SK-N-DZ (cell line): ENCODE measurements around the gene FGF3.

Source experiments
- DNase-seq: peaks from one replicate; pipeline ENCODE4 v3.0.0-alpha.2; 2015; ENCODE audit warnings: low spot score

Gene FGF3

DNA sequence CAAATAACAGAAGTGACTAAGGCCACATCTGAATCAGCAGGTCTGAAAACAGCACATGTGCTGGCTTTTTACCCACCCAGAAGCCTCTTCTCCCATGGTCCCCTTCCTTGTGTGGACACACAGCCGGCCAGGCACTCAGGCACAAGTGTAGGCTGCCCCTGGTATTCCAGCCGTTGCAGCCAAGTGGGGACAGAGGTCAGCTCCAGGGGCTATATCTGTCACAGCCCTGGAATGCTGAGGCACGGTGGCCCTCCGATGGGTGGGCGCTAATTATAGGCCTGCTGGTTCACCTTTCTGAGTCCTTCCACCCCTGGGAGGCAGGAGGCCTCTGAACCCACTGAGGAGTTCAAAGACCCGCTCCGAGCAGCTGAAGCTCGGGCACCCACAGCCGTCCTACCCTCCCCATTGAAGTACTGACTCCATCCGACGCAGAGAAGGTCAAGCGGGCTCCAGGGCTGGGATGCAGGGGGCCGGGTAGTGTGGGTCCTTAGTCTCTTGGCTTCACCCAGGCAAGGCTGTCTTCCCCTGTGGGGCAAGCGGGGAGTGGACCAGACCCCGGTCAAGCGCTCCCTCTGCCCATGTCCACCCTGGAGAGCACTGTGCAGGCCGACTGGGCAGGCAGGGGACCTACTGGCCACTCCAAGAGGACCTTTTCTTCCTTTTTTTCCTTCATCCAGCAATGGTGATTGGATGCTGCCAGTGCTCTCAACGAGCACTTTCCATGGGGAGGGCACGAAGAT lies 14.3 kb downstream of the FGF3 start:
- DNase-seq, result no peak

DNA sequence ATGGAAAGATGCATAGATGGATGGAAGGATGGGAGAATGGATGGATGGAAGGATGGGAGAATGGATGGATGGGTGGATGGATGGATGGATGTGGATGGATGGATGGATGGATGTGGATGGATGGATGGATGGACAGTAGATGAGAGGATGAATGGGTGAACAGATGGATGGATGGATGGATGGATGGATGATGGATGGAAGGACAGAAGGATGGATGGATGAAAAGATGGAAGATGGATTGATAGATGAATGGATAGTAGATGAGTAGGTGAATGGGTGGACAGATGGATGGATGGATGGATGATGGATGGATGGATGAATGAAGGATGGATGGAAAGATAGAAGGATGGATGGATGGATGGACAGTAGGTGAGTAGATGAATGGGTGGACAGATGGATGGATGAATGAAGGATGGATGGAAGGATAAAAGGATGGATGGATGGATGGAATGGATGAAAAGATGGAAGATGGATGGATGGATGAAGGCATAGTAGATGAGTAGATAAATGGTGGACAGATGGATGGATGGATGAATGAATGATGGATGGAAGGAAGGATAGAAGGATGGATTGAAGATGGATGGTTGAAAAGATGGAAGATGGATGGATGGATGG lies 15.5 kb downstream of the FGF3 start:
- DNase-seq, result no peak

DNA sequence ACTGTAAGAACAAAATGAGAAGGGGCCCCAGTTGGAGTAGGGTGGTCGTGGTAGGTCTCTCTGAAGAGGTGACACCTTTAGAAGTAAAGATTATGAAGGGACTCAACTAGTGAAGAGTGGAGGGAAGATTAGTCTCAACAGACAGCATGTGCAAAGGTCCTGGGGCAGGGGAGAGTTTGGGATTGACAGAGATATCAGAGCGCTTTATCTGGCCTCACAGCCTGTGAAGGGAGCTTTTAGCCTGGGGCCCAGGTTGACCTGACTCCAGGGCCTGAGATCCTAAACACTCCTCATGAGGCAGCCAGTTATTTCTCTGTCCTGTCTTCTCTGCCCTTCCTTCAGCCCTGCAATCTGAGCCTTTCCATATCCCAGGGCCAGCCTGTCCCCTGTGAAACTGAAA lies 16.2 kb downstream of the FGF3 start:
- no peak for DNase-seq

DNA sequence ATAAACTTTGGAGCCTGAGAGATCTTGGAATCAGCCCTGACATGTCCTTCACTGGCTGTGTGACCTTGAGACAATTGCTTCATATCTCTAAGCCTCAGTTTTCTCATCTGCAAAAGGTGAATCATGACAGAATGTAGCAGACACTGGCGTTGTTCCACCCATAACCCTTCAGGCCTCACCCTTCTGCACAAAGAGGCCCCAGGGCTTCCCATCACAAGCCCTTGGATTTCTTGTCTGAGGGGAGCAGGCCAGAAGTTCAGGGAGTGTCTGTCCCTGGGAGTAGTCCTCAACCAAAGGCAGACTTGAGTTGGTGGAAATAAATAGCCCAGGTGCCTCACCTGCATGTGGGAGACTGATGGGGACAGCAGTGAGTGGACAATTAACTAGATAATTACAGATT lies 16.6 kb downstream of the FGF3 start:
- DNase-seq, result no peak

DNA sequence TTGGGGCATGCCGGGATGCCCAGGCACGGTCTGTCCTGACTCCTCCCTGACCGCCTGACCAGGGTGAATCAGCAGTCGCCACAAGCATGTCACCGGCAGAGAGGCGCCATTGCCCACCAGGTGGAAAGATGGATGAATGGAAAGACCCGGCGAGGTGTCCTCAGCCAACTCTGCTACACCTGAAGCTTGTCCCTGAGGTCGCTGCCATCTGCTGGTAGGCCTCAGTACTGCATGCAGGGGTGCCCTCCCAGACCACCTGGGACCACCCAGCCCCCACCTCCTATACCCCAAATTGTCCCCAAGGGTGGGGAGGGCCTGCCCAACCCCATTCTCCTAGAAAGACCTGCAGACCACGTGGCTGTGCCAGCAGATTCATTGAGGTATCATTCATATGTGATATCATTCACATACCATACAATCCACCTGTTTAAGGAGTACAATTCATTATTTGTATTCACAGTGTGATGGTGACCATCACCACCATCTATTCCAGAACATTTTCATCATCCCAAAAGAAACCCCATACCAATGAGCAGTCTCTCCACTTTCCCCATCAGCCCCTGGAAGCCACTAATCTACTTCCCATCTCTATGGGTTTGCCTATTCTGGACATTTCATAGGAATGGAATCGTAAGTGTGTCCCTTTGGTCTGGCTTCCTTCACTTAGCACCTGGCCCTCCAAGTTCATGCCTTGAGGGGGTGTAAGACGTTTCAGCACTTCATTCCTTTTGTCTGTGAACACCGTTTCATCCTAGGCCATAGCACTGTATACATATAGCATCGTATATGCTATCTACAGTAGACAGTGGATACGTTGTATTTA lies 17.5 kb downstream of the FGF3 start:
- peak; percentile 41 for DNase-seq

DNA sequence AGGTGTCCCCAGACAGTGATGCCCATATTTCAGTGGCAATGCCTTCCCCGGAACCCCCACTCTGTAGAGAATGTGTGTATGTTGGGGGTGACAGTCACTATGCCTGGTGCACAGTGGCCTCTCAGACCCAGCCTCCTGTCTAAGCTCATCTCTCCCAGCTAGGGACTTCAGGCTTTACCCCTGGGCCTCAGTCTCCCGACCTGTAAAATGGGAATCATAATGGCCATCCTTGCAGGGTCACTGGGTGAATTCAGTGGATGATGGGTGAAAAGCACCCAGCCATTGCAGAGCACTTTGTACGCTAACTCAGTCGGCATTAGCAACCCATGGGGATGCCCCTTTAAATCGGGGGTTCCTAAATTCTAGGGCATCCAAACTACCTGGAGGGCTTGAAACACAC lies 18.9 kb downstream of the FGF3 start:
- DNase-seq, result no peak

DNA sequence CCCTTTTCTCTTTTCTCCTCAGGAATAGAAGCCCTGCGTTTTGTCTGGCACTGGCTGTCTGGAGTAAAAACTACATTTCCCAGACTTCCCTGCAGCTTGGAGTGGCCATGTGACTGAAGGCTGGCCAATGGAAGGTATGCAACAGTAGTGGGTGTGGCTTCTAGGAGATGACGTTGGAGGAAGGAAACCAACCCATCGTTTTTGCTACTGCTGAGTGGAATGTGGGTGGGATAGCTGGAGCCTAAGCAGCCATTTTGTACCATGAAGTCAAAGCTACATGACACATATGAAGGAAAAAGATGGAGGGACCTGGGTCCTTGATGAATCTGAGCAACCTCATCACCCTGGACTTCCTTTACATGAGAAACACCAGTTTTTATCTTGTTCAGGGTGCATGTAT lies 19.6 kb downstream of the FGF3 start:
- DNase-seq, result no peak

DNA sequence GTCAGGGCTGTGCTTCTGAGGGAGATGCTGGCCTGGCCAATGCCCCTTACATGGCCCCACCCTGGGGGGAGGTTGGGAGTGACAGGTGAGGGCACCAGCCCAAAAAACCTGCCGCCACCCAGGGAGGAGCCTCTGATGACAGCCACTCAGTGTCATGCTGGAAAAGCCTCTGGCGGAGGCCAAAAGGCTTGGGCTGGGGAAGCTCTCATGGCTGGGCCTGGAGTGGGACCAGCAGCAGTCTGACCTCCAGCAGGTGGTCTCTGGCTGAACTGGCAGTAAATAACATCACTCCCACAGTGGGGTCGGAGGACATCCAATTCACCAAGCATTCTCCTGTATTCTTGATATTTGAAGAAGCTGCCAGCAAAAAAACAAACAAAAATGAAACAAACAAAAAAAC lies 20.1 kb downstream of the FGF3 start:
- DNase-seq, result no peak

DNA sequence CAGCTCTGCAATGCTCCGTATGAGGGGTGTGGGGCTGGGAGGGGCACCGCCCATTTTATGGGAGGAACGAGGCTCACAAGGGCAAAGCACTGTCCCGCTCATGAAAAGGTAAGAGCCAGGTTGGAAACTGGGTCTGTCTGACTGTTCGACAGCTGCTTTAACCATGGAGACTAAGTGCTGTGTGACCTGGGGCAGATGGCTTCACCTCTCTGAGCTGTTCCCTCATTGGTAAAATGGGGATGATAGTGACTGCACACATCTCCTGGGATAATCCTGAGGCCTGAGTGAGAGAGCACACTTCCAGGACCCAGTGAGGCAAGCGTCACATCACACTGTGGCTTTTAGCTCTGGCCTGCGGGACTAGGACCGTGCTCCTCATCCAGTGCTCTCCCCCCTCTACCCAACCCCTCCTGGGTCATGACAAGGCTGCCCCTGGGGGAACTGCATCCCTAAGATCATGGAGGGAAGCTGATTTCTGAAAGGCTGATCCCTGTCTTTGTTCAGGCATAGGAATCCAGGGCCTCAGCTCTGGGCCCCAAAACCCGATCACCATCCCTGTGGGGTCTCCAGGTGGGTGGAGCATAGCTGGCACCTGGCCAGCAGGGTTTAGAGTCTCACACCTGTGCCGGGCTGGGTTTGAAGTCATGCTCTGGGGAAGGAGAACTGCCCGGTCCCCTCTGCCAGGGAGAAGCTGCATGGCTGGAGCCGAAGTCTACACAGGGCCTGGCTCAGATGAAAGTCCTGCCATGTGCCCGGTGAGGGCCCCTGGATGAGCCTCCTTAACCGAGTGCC lies 21.3 kb downstream of the FGF3 start:
- no peak for DNase-seq

DNA sequence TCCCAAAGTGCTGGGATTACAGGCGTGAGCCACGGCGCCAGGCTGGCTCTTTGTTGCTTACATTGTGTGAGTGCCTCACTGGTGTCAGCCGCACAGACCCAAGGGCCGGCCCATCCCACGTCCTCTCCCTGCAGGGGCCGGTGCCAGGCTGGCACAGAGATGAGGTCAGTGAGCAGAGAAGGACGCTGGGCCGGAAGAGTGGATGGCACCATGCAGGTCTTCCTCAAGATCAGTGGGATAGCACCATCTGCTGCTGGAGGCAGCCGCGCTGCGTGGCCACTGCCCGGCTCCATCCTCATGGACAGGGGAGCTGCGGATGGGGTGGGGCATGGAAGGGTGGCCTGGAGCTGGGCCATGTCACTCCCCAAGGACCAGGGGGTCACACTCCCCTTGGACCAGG lies 22.1 kb downstream of the FGF3 start:
- DNase-seq, result no peak

DNA sequence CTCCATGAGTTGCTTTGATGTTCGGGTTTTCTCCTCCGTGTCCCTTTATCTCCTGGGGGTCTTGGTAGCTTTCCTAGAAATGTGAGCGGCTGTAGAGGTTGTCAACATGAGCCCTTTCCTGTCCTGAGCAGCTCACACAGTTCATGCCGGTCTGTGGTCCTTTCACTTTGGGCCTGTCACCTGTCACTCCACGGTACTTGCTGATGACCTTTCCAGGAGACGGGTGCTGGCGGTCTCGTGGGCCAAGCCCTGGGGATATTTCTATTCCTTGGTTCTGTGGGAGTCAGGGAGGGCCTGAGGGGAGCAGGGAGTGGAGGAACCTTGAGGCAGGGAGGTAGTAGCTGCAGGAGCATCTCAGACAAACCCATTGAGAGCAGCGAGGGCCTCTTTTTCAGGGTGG lies 23.2 kb downstream of the FGF3 start:
- no peak for DNase-seq

DNA sequence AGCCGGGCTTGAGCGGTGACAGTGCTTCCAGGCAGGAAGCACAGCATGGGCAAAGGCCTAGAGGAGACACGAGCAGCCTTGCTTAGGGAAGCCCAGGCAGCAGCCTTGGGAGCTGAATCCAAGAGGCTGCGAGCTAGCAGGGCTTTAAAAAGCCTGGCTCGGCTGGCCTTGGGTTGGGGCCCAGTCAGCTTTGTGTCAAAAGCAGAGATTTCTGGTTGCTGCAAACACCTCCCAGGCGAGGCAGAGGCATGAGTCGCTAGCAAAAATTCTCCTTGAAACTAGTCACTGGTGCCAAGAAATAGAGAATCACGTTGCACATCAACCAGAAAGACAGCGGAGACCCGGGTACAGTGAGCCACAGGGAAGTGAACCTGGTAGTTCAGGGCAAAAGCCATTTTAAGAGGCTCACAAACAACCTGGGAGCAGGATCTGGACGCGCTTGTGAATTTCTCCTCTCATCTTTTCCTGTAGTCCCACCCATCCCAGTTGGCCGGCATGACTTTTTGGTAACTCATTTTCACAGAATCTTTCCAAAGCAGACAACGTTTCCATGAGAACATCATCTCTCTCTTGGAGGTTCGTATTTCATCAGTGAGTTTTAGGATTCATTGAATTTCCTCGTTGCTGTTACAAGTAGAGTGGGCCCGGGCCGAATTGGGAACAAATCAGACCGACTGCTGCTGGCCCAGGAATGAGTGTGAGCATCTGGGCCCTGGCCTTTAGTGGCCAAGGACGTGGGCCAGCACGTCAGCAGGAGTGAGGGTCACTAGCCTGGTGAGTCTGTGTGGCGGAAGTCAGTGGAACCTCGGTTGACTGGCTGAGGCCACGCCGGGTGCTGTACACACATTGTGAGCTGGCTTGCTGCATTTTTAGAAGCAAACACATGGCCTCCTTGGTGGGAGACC lies 27.7 kb downstream of the FGF3 start:
- DNase-seq, result no peak

DNA sequence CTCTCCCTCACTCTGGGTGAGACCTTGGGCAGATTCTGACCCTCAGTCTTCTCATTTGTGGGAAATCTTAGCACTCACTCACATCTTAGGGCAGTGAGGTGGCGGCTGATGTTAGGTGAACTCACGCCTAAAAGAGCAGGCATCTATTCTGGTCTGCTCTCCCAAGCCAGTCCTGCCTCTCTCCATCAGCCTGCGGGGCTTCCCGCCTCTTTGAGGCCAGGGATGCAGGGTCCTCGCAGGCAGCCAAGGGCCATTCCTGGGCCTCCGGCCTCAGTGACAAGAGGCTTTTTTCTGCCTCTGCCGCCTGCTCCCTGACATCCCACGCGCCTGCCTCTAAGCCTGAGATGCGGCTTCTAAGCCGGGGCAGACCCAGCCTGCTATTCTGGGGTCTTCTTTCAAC lies 30.3 kb downstream of the FGF3 start:
- no peak for DNase-seq

DNA sequence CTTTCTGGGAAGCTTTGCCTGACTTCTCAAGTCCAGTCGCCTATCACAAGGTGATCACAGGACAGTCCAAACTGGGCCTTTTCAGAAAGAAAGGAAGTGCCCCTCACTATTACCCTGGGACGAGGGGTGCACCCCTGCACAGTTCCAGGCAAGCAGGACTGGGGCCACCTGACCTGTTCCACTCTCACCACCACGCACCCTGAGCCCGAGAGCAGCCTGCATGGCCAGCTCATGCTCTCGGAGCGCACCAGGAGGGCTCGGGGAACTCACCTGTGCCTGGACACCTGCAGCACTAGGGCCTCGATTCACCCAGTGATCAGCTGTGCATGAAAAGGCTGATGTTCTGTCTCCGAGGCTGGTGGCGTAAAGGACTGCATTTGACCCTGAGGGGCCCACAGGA lies 31.3 kb downstream of the FGF3 start:
- no peak for DNase-seq

DNA sequence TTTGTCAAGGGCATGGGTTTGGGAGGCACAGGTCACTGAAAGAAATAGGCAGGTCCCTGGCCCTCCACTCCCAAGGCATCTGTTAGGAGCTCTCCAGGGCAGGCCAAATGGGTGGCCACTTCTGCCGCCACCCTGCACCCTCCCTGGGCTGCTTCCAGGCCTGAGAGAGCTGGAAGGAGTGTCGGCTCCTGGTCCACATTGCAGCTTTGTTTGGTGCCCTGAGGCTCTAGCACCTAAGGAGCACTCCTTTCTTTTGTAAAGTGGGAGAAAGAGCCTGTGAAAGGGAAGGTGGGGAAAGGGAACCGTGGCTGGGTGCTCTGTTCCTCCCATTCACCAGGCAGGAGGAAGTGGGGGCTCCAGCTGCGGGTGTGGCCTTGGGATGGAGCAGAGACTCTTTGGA lies 31.8 kb downstream of the FGF3 start:
- no peak for DNase-seq

DNA sequence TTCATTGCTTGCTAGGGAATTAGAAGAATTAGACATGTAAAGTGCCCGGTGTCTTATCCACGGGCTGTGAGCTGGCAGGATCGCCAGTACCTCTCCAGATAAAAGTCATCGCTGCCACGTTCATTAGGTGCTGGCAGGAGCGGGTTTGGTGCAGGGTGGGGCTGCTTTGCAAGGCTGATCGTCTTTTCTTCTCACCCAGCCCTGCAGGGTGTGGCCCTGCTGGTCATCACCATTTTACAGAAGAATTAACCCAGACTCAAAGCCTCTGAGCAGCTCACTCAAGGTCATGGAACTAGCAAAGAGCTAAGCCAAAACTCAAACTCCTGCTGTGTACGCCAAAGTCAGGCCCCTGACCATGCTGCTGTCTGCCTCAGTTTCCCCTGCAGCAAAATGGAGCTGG lies 38.0 kb downstream of the FGF3 start:
- no peak for DNase-seq

DNA sequence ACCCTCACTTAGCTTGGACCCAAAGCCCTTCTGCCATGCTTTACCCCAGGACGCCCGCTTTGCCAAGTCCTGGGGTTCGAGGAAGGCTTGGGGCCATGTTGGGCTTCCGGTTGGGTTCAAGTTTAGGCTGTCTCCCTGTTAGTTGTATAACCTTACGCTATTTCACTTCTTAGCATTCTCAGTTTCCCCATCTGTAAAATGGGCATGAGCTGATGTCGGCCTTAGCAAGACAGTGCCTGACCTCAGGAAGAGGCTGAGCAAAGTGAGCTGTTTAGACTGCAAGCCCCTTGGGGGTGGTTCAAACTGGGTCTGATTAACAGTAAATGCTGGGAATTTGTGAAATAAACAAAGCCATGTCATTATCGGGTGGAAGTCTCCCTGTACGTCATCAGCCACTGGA lies 40.8 kb downstream of the FGF3 start:
- DNase-seq, result no peak

DNA sequence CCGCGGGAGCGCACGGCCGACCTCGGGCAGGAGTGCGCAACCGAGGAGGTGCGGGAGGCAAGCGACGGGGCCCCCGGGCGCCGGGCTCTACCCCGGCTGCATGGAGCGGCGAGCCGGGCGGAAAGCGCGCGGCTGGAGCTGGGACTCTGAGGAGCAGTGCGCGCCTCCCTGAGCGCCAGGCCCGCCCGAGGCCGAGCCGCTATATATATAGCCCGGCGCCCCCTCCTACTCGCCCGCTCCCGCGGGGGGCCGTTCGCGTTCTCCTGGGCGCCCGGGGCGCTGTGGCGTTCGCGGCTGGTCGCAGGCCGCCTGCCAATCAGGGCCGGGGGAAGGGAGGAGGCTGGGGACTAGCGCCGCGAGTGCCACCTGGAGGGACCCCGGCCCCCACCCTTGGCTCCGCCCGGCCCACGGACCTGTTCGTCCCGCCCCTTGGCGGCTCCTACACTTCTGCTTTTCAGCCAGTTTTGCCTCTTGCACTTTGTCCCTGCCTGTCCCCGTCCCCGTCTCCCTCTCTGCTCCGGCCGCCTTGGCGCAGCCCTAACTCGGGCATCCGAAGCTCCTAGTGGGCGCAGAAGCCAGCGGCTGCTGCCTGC lies 44.0 kb downstream of the FGF3 start, which contains the start of gene FGF4:
FGF4 (minus strand) TSS at position 179 of the 593 bp plus-strand sequence. CDS start 257 bp downstream, outside the sequence.
- no peak for DNase-seq

DNA sequence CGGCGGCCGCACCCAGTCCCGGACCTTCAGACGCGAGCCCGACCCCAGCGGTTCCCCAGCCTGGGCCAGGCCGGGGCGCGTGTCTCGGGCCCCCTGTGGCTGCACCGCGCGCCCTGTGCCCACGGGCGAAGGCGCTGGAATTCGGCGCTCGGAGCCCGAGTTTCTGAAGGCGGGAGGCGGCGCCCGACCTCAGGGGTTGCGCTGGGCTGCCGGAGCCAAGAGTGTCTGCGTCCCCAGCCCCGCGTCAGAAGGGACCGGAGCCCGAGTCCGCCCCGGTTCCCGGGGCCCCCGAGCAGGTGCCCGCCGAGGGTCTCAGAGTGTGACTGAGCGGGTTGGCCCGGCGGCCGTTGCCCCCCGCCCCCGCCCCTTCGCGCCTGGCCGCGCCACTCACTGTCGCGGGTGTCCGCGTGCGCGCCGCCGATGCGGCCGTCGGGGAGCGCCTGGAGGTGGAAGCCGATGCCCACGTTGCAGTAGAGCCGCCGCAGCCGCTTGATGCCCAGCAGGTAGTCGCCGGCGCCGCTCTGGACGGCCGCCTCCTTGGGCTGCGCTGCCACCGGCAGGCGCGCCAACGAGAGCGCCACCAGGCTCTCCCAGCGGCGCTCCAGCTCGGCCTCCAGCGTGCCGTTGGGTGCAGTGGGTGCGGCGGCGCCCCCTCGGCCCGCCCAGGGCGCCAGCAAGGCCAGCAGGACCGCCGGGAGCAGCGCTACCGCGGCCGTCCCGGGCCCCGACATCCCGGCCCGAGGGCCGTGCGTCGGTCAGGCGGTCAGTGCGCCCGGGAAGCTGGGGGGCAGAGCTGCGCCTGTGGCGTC lies 44.7 kb downstream of the FGF3 start:
- no peak for DNase-seq
